GM12891 (cell line): ENCODE data around the gene DIRAS1.

Experiments
- POLR2A ChIP-seq: IDR thresholded peaks from 2 replicates; pipeline ENCODE4 v1.6.1; 2011; ENCODE audit warnings: low read depth, low read length, control low read depth
- POLR2AphosphoS5 ChIP-seq: IDR thresholded peaks from 2 replicates; pipeline ENCODE4 v1.6.1; 2011; ENCODE audit warnings: low read depth, low read length, control low read depth

- TF ChIP-seq POLR2A: no peak
- no peak for TF ChIP-seq POLR2AphosphoS5
These were observed 49.2 kb upstream of the DIRAS1 start for GRCh38 chr19:2770055-2771013.
